HG03354 (cell line): ENCODE data around the gene TBCCD1.
"Not testable (repeated sequence)": the region's sequence is repeated elsewhere in the genome, so short reads cannot be mapped to it uniquely, and the experiment has no call there.

Experiments used
- ATAC-seq: cut with Tn5 transposase; IDR thresholded peaks from one replicate; pipeline ENCODE4 v1.9.1; 2021; ENCODE audit warnings: mild to moderate bottlenecking; ENCODE audit not compliant: unreplicated experiment, poor library complexity, severe bottlenecking

TBCCD1 gene

DNA sequence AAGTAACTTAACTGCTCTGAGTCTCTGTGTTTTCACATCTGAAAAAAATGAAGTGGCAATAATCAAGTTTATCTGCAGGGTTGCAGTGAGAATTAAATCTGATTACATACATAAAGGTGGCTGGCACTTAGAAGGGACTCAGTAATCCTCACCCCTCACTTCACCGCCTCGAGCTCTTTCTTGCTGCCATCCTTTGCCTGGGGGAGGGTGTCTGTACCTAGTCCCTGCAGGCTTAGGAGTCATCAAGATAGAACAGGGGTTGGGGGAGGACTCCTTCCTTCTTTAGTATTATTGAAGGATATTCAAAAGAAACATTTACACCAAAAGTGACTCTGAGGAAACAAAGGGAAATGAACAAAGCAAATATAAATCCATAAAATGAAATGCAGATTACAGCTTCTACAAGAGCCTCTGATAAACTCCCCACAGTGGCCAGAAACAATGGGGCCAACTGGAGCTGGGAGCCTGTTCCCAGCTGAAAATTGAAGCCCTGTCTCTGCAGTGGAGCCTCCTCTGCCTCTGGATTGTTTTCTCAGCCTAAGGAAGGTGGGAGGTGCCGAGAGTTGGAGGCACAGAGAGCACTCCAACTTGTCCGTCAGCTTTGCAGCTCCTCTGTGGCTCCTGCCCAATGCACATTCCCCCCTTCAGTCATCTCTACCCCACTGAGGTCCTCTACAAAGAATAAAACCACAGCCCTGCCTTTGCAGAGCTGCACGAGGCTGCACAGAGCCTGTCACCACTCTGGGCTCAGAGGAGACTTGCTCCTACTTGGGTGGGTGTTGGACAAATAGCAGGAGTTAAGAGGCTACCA lies 64.8 kb downstream of the TBCCD1 start:
- no peak for ATAC-seq

DNA sequence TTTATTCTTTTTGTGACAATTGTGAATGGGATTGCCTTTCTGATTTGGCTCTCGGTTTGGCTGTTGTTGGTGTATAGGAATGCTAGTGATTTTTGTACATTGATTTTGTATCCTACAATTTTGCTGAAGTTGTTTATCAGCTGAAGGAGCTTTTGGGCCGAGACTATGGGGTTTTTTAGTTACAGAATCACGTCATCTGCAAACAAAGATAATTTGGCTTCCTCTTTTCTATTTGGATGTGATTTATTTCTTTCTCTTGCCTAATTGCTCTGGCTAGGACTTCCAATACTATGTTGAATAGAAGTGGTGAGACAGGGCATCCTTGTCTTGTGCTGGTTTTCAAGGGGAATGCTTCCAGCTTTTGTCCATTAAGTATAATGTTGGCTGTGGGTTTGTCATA lies 67.2 kb downstream of the TBCCD1 start:
- not testable (repeated sequence) for ATAC-seq

DNA sequence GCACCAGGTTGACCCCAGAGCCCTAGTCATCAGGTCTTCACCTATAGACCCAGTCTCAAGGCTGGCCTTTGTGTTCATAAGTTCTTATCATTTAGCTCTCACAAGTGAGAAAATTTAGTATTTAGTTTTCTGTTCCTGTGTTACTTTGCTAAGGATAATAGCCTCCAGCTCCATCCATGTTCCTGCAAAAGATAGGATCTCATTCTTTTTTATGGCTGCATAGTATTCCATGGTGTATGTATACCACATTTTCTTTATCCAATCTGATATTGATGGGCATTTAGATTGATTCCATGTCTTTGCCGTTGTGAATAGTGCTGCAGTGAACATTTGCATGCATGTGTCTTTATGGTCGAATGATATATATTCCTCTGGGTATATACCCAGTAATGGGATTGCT lies 69.1 kb downstream of the TBCCD1 start:
- ATAC-seq: not testable (repeated sequence)

DNA sequence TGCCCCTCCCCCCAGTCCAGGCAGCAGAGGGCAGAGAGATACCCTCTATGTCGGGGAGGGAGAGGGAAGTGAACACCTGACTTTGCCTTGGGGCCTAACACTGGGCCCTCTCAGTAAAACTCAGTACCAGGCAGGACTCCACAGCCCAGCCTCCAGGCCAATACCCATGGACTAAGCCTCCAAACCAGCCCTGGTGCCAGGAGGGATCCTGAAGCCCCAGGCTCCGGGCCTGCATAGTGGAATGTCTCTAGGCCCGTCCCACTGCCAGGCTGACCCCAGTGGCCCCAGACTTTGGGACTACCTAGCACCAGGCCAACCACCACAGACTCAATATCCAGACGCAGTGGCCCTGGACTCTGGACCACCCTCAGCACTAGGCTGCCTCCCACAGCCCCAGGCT lies 69.5 kb downstream of the TBCCD1 start:
- ATAC-seq: no peak

DNA sequence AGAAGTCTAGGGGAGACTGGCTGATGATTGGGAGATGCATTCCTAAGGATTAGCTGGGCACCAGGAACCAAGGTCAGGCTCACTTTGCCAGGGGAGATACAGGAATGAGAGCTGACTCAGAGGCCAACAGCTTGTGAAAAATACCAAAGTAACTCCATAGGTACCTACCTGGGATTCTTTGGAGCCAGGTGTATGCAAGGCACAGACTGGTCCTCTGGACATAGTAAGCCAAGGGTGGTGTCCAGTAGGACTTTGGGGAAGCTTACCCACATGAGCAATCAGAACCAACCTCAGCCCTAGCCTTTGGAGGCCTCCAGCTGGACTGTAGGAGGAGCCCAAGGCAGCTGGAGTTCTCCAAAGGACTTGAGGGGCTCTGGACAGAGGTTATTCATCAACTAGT lies 70.5 kb downstream of the TBCCD1 start:
- no peak for ATAC-seq
